HFFc6 (cell line): ENCODE measurements around the gene MAB21L4. TPM values are rescaled to one million over a fixed set of nuclear protein-coding genes. Genes with fewer than 3 reads are reported as not detected.

Experiments
- DNase-seq: peaks from one replicate; pipeline ENCODE4 v3.0.0-alpha.2; 2018
- H3K27ac Mint-ChIP-seq: 2 replicates; pipeline ENCODE4 v1.8.0; 2020; ENCODE audit warnings: mild to moderate bottlenecking, mixed read lengths
- H3K27me3 Mint-ChIP-seq: 2 replicates; pipeline ENCODE4 v1.8.0; 2021; ENCODE audit warnings: mild to moderate bottlenecking, moderate library complexity, mixed read lengths; ENCODE audit not compliant: insufficient read depth
- H3K36me3 Mint-ChIP-seq: 2 replicates; pipeline ENCODE4 v1.8.0; 2021; ENCODE audit warnings: low read depth, mixed read lengths
- H3K4me1 Mint-ChIP-seq: 2 replicates; pipeline ENCODE4 v1.8.0; 2020; ENCODE audit warnings: low read depth, mixed read lengths
- H3K4me3 Mint-ChIP-seq: 2 replicates; pipeline ENCODE4 v1.8.0; 2020; ENCODE audit warnings: mild to moderate bottlenecking, moderate library complexity, mixed read lengths
- H3K9me3 Mint-ChIP-seq: 2 replicates; pipeline ENCODE4 v1.8.0; 2020; ENCODE audit warnings: mild to moderate bottlenecking, mixed read lengths
- total RNA-seq, 6 experiments: library from RNA; stranded (reverse); fragmentation: NEBNext Ultra II Directional; extraction: Animal tissue kit (Norgen Biotek cat#: 25700); gene quantifications; 2 replicates in 1 of 6; 3 replicates in 5 of 6; pipeline ENCODE4 v1.2.3, GENCODE V29; 2021
- TF ChIP-seq, protein P1 (sequence below): fragments of 200-600 bp; sonication (generic); IDR thresholded peaks from 2 replicates; pipeline ENCODE4 v1.5.0; 2021; ENCODE audit warnings: antibody characterized with exemption, mild to moderate bottlenecking

MAB21L4 gene
- total RNA-seq, 6 experiments from 2014 or later = not detected

DNA sequence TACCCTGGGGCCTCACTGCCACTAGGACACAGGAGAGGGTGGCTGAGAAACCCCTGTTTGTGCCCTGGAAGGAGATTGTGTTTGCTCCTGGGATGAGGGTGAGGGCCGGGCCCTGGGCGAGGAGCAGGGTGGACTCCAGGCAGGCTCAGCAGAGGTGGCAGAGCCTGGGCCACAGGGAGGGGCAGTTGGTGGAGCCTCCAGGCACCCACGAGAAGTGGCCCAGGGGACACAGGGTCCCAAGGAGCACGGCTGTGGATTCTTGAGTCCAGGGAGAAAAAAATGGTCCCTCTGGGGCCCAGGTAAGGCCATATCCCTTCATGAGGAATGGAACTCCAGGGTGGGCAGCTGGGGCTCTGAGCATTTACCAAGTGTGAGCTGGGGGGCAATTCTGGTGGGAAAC, 8.3 kb downstream of the MAB21L4 start:
- peaks cover 15% of the 10 kb centered on the region for H3K27me3 Mint-ChIP-seq
- H3K36me3 Mint-ChIP-seq = no peaks in the 10 kb centered on the region
- no peaks in the 10 kb centered on the region for H3K4me1 Mint-ChIP-seq
- H3K27ac Mint-ChIP-seq = no peak overlapping the region
- H3K4me3 Mint-ChIP-seq = no peak overlapping the region
- H3K9me3 Mint-ChIP-seq = no peaks in the 10 kb centered on the region
- TF ChIP-seq, protein P1, sequence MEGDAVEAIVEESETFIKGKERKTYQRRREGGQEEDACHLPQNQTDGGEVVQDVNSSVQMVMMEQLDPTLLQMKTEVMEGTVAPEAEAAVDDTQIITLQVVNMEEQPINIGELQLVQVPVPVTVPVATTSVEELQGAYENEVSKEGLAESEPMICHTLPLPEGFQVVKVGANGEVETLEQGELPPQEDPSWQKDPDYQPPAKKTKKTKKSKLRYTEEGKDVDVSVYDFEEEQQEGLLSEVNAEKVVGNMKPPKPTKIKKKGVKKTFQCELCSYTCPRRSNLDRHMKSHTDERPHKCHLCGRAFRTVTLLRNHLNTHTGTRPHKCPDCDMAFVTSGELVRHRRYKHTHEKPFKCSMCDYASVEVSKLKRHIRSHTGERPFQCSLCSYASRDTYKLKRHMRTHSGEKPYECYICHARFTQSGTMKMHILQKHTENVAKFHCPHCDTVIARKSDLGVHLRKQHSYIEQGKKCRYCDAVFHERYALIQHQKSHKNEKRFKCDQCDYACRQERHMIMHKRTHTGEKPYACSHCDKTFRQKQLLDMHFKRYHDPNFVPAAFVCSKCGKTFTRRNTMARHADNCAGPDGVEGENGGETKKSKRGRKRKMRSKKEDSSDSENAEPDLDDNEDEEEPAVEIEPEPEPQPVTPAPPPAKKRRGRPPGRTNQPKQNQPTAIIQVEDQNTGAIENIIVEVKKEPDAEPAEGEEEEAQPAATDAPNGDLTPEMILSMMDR = no peak
- no peak for DNase-seq

GRCh38 chr2:240886678-240887609, 9.0 kb downstream of the MAB21L4 start:
- no peak overlapping the region for H3K27ac Mint-ChIP-seq

DNA sequence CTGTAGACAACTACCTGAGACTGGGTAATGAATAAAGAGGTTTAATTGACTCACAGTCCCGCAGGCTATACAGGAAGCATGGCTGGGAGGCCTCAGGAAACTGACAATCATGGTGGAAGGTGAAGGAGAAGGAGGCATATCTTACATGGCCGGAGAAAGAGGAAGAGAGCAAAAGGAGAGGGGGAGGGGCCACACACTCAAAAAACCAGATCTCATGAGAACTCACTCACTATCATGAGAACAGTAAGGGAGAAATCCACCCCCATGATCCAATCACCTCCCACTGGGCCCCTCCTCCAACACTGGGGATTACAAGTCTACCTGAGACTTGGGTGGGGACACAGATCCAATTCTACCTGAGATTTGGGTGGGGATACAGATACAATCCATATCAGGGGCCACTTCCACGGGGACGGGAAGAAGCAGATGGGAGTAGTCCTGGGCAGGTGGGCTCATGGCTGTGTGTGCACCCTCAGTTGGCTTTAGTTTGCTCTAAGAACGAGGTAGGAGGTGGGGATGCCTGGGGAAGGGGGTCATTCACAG, 9.9 kb downstream of the MAB21L4 start:
- H3K9me3 Mint-ChIP-seq = no peaks in the 10 kb centered on the region
- H3K27ac Mint-ChIP-seq = no peak overlapping the region
- no peak overlapping the region for H3K4me3 Mint-ChIP-seq
- no peaks in the 10 kb centered on the region for H3K4me1 Mint-ChIP-seq
- no peak for DNase-seq
- H3K36me3 Mint-ChIP-seq = no peaks in the 10 kb centered on the region
- peaks cover 23% of the 10 kb centered on the region for H3K27me3 Mint-ChIP-seq
- TF ChIP-seq, protein P1 = no peak

More at GRCh38 chr2:240886678-240887609, 9.0 kb downstream of the MAB21L4 start:
- no peaks in the 10 kb centered on the region for H3K4me1 Mint-ChIP-seq
- H3K27me3 Mint-ChIP-seq = peaks cover 20% of the 10 kb centered on the region
- TF ChIP-seq, protein P1 = no peak
- H3K4me3 Mint-ChIP-seq = no peak overlapping the region
- no peaks in the 10 kb centered on the region for H3K9me3 Mint-ChIP-seq
- no peaks in the 10 kb centered on the region for H3K36me3 Mint-ChIP-seq
- no peak for DNase-seq

- Mint-ChIP-seq H3K4me1 (no peaks in the 10 kb centered on the region), H3K27ac (no peak overlapping the region), H3K9me3 (no peaks in the 10 kb centered on the region), H3K27me3 (peaks cover 23% of the 10 kb centered on the region), H3K36me3 (no peaks in the 10 kb centered on the region), H3K4me3 (no peak overlapping the region)
- TF ChIP-seq, protein P1 = no peak
- DNase-seq = no peak
Measured at GRCh38 chr2:240885566-240885965, 10.4 kb downstream of the MAB21L4 start.

DNA sequence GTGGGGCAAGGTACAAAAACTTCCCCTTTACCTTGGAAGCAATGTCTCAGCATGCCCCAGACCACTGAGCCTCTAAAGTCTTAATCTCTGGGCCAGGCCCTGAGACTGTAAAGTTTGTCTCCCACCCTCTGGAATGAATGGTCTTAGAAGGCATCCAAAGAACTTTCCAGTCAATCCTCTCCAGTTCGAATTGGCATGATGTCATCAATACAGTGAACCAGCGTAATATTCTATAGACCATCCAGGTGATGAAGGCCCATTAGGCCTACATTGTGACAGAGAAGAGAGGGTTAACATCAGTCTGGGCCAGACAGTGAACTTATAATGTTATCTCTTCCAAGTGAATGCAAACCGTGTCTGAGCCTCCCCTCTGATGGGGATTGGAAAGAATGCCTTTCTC, 11.2 kb downstream of the MAB21L4 start:
- TF ChIP-seq, protein P1 = no peak
- Mint-ChIP-seq H3K4me3 (no peak overlapping the region), H3K4me1 (no peaks in the 10 kb centered on the region), H3K9me3 (no peaks in the 10 kb centered on the region), H3K27ac (no peak overlapping the region), H3K27me3 (peaks cover 23% of the 10 kb centered on the region), H3K36me3 (no peaks in the 10 kb centered on the region)
- no peak for DNase-seq
